Psoas muscle (tissue), 8 donors: Measurements from ENCODE around the gene TMEM181. TPM values are rescaled to one million over a fixed set of nuclear protein-coding genes. Genes with fewer than 3 reads are reported as not detected.

Experiments
- ATAC-seq, 4 donors: fragments of 200-7000 bp; cut with Tn5 transposase; one replicate each; pipeline ENCODE4 v1.9.1; 2020; ENCODE audit warnings: moderate library complexity in 3 of 4, mild to moderate bottlenecking in 2 of 4
- DNase-seq, 2 donors: peaks; one replicate each; pipeline ENCODE4 v3.0.0-alpha.2; 2020
- H3K27ac ChIP-seq: fragments of 200-600 bp; one replicate; pipeline ENCODE4 v1.8.0; 2022
- H3K27me3 ChIP-seq, 3 donors: fragments of 200-600 bp in 1 of 3; one replicate each; pipeline versions ENCODE4 v1.6.1 to v1.8.0; 2013 to 2022; ENCODE audit warnings: low read length in 2 of 3, mild to moderate bottlenecking in 2 of 3, moderate library complexity in 1 of 3; ENCODE audit not compliant: insufficient read depth in 3 of 3
- H3K36me3 ChIP-seq, 2 donors: fragments of 200-600 bp in 1 of 2; one replicate each; pipeline versions ENCODE4 v1.6.1 to v1.8.0; 2013 to 2022; ENCODE audit warnings: low read depth in 1 of 2, mild to moderate bottlenecking in 1 of 2, moderate library complexity in 1 of 2; ENCODE audit not compliant: insufficient read depth in 1 of 2
- H3K4me1 ChIP-seq: fragments of 200-600 bp; one replicate; pipeline ENCODE4 v1.8.0; 2022
- H3K4me3 ChIP-seq: fragments of 200-600 bp; one replicate; pipeline ENCODE4 v1.8.0; 2022; ENCODE audit warnings: mild to moderate bottlenecking
- H3K9me3 ChIP-seq: fragments of 200-600 bp; one replicate; pipeline ENCODE4 v1.8.0; 2022
- CTCF ChIP-seq: fragments of 200-600 bp; IDR thresholded peaks from one replicate; pipeline ENCODE4 v1.8.0; 2022; ENCODE audit warnings: antibody characterized with exemption
- WGBS, 3 donors: extraction: QIAGEN DNeasy Blood & Tissue Kit; methylation state at CpG; one replicate each; pipeline versions ENCODE4 v1.1.6 to v1.1.7; 2013; 5-methylcytosine and 5-hydroxymethylcytosine counted together
- intact Hi-C, 2 donors: fragments of 100-400 bp; cut with DNase I; formaldehyde crosslinking; loops; one replicate each; pipeline versions ENCODE4 v1.11.0 to v1.14.2; 2022
- polyA plus RNA-seq, 3 donors: library from polyadenylated mRNA; stranded (reverse); fragments of 200-250 nt; gene quantifications; one replicate each; pipeline ENCODE4 v1.2.3, GENCODE V29; 2013
- total RNA-seq, 4 donors: library from RNA; stranded (reverse); fragmentation: NEBNext Ultra II Directional in 2 of 4; extraction: Animal tissue kit (Norgen Biotek cat#: 25700) in 2 of 4; gene quantifications; one replicate each; pipeline versions ENCODE4 v1.2.1 to v1.2.4, GENCODE V29; 2021 to 2023
- donor health status: healthy with polysubstance abuse.
- donor health status: DM: no; HTN: no; CAD: no; lungs with moderate emphysema.
- donor health status: Bipolar disorder and iron deficiency.
- donor health status: healthy.
- donor health status: DM: yes; HTN: yes; CAD: no.
- donor health status: DM: no; HTN: no; CAD: no.
- donor health status: DM: no; HTN: no; CAD: no.
- donor health status: DM: yes; HTN: yes; CAD: no.

Gene TMEM181
- total and polyA plus RNA-seq, 7 donors, result 6.8 to 16.2 (median 12.2) TPM

- H3K27ac ChIP-seq, result peak overlapping the region; percentile 82
- WGBS, 3 donors, result 34 to 55% (median 37%) methylated on average over 3 of the region's 3 CpGs
Measured at GRCh38 chr6:158662607-158662953, 102.7 kb downstream of the TMEM181 start.

GRCh38 chr6:158662954-158663624 lies 103.2 kb downstream of the TMEM181 start:
- intact Hi-C loops, result loop anchor here in 1 of 2 donors (5.0 kb wide), 1 partner anchor 34 kb away; no protein-coding TSS in a partner anchor
- no peak for TF ChIP-seq CTCF
- Histone ChIP-seq H3K36me3 (peaks cover 0 to 6% of the 10 kb centered on the region in 2 donors), H3K4me3 (peak overlapping the region; percentile 64), H3K9me3 (no peaks in the 10 kb centered on the region), H3K27me3 (no peaks in the 10 kb centered on the region), H3K4me1 (peaks cover 40% of the 10 kb centered on the region), H3K27ac (peak overlapping the region; percentile 82)
- WGBS, 3 donors, result 19 to 23% (median 19%) methylated on average over 27 of the region's 27 CpGs
- DNase-seq (peak; percentile 39 to 64), ATAC-seq (peak; percentile 65 to 75 (median 70))

More at GRCh38 chr6:158662607-158662953, 102.7 kb downstream of the TMEM181 start:
- ATAC-seq (no peak), DNase-seq (no peak)
- peak overlapping the region; percentile 64 for H3K4me3 ChIP-seq
- H3K9me3 ChIP-seq, result no peaks in the 10 kb centered on the region
- intact Hi-C loops, result loop anchor here in 1 of 2 donors (5.0 kb wide), 1 partner anchor 35 kb away; no protein-coding TSS in a partner anchor
- peaks cover 0 to 6% of the 10 kb centered on the region in 2 donors for H3K36me3 ChIP-seq
- H3K4me1 ChIP-seq, result peaks cover 34% of the 10 kb centered on the region
- no peaks in the 10 kb centered on the region for H3K27me3 ChIP-seq
- TF ChIP-seq CTCF, result no peak

- Histone ChIP-seq H3K27ac (peak overlapping the region; percentile 82), H3K36me3 (peaks cover 0 to 6% of the 10 kb centered on the region in 2 donors), H3K27me3 (no peaks in the 10 kb centered on the region), H3K9me3 (no peaks in the 10 kb centered on the region), H3K4me1 (peaks cover 46% of the 10 kb centered on the region), H3K4me3 (peak overlapping the region; percentile 64)
- no peak for TF ChIP-seq CTCF
- WGBS, 3 donors, result 8 to 31% (median 23%) methylated on average over 11 of the region's 11 CpGs
- ATAC-seq (peak; percentile 36 to 59 (median 56)), DNase-seq (no peak)
- intact Hi-C loops, result loop anchor here in 1 of 2 donors (5.0 kb wide), 1 partner anchor 34 kb away; no protein-coding TSS in a partner anchor
Measured at GRCh38 chr6:158663625-158664165, 103.8 kb downstream of the TMEM181 start.

- Histone ChIP-seq H3K27me3 (no peaks in the 10 kb centered on the region), H3K36me3 (peaks cover 0 to 6% of the 10 kb centered on the region in 2 donors), H3K9me3 (no peaks in the 10 kb centered on the region), H3K4me1 (peaks cover 58% of the 10 kb centered on the region), H3K4me3 (no peak overlapping the region), H3K27ac (peak overlapping the region; percentile 82)
- TF ChIP-seq CTCF, result no peak
- intact Hi-C loops, result no loop called here
- ATAC-seq, result no peak
- DNase-seq, result no peak
- 95 to 98% (median 97%) methylated on average over 18 of the region's 18 CpGs for WGBS, 3 donors
Measured at GRCh38 chr6:158665332-158665731, 105.4 kb downstream of the TMEM181 start.
